ENCODE data around the gene PLD4.
A peak's percentile ranks its signal among the peaks of the same experiment; 100 is the strongest.

PLD4 gene

GRCh38 chr14:104976198-104977007, 51.7 kb downstream of the PLD4 start:
- DNase-seq, result peak; percentile 86 to 87

- DNase-seq, result no peak
Measured at GRCh38 chr14:104977008-104977680, 52.5 kb downstream of the PLD4 start.

GRCh38 chr14:104977681-104978653, 53.3 kb downstream of the PLD4 start, which contains the start of gene AHNAK2:
Gene AHNAK2, minus strand, starts transcription at chr14:104978374. Its CDS starts 137 bp downstream, at chr14:104978237.
- peak; percentile 54 to 59 for DNase-seq

GRCh38 chr14:104978746-104979691, 54.3 kb downstream of the PLD4 start:
- DNase-seq, result no peak

- no peak for DNase-seq
Measured at GRCh38 chr14:104979758-104980610, 55.3 kb downstream of the PLD4 start.

GRCh38 chr14:104980611-104981531, 56.2 kb downstream of the PLD4 start:
- no peak for DNase-seq

GRCh38 chr14:104981699-104982541, 57.2 kb downstream of the PLD4 start:
- DNase-seq, result no peak

- no peak for DNase-seq
Measured at GRCh38 chr14:104982548-104983230, 58.0 kb downstream of the PLD4 start.

Measured in CD4-positive, alpha-beta T cell treated with Interleukin-1 beta for 1 hour (primary cell).